K562 (cell line): Measurements from ENCODE around the gene SERPINA3.

ENCODE experiments used
- BMI1 ChIP-seq: fragments of 150-350 bp; IDR thresholded peaks from 2 replicates; pipeline ENCODE4 v1.6.1; 2014; ENCODE audit warnings: low read length
- CBFA2T2 ChIP-seq: fragments of 450-650 bp; conservative IDR thresholded peaks from 2 replicates; pipeline ENCODE4 v1.6.1; 2017; ENCODE audit warnings: mild to moderate bottlenecking
- EZH2 ChIP-seq: IDR thresholded peaks from 2 replicates; pipeline ENCODE4 v1.6.1; 2012; ENCODE audit warnings: low read depth, mild to moderate bottlenecking, inconsistent platforms, low read length, borderline replicate concordance
- FOXJ2 ChIP-seq: fragments of 200-800 bp; sonication (Bioruptor generic); IDR thresholded peaks from 2 replicates; pipeline ENCODE4 v1.6.1; 2016; ENCODE audit warnings: missing genetic modification characterization, missing compliant biosample characterization
- FOXM1 ChIP-seq, 2 experiments: fragments of 450-650 bp in 1 of 2; sonication (generic) in 1 of 2; formaldehyde crosslinking in 1 of 2; IDR thresholded peaks; 2 replicates each; pipeline versions ENCODE4 v1.6.1 to v1.9.0; 2017 to 2022; ENCODE audit warnings: low read depth in 2 of 2, mild to moderate bottlenecking in 2 of 2, missing genetic modification reagents in 1 of 2, moderate library complexity in 1 of 2
- POLR2A ChIP-seq: fragments of 450-650 bp; conservative IDR thresholded peaks from 2 replicates; pipeline ENCODE4 v1.6.1; 2016
- ZBTB1 ChIP-seq: sonication (generic); formaldehyde crosslinking; IDR thresholded peaks from 2 replicates; pipeline ENCODE4 v1.8.1; 2023; ENCODE audit warnings: missing genetic modification reagents, low read depth, mild to moderate bottlenecking, borderline replicate concordance
- ZC3H11A ChIP-seq: IDR thresholded peaks from 2 replicates; pipeline ENCODE4 v1.6.1; 2012; ENCODE audit warnings: low read depth, low read length, improper control_type of control experiment
- ZNF212 ChIP-seq: fragments of 450-650 bp; formaldehyde crosslinking; IDR thresholded peaks from 2 replicates; pipeline ENCODE4 v1.4.0; 2020; ENCODE audit warnings: mild to moderate bottlenecking
- TF ChIP-seq, protein P1 (sequence below): sonication (generic); formaldehyde crosslinking; IDR thresholded peaks from 2 replicates; pipeline ENCODE4 v1.8.0; 2022; ENCODE audit warnings: mild to moderate bottlenecking, low read depth, missing genetic modification reagents
- TF ChIP-seq, protein P2 (sequence below), 3 experiments: IDR thresholded peaks in 2 of 3; conservative IDR thresholded peaks in 1 of 3; 2 replicates each; pipeline ENCODE4 v1.5.1; 2011 to 2012; ENCODE audit warnings: low read length in 3 of 3, mild to moderate bottlenecking in 3 of 3, control low read depth in 2 of 3, improper control_type of control experiment in 1 of 3, inconsistent platforms in 1 of 3, low read depth in 1 of 3, mixed read lengths in 1 of 3, moderate library complexity in 1 of 3; ENCODE audit not compliant: insufficient read depth in 2 of 3
- TF ChIP-seq, protein P3 (sequence below): sonication (generic); formaldehyde crosslinking; IDR thresholded peaks from 2 replicates; pipeline ENCODE4 v1.8.1; 2022; ENCODE audit warnings: missing genetic modification reagents

DNA sequence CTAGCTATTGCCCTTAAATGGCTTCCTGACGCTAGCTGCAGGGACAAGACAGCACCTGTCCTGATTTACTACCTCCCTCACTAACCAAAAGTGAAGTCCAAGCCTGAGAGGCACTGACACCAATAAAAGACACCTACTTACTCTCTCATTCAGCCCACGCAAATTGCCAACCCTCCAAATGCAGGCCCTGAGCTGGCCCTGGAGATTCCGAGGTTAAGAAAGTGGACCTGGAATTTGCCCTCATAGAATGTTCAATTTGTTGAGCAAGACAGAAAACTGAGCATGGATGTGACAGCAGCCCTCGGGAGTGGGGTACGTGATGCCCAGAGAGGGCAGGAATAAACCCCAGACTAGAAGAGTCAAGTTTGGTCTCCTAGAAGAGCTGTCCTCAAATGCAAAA is 16.4 kb downstream of the SERPINA3 start:
- TF ChIP-seq ZC3H11A, result no peak
- no peak for TF ChIP-seq FOXM1 (IDR thresholded peaks at IDR 0.05; ENCODE audit: low read depth)
- TF ChIP-seq FOXM1 (CRISPR knock-in tag; IDR thresholded peaks at IDR 0.05; ENCODE audit: low read depth), result no peak
- no peak for TF ChIP-seq EZH2
- TF ChIP-seq BMI1, result no peak
- TF ChIP-seq, protein P1, sequence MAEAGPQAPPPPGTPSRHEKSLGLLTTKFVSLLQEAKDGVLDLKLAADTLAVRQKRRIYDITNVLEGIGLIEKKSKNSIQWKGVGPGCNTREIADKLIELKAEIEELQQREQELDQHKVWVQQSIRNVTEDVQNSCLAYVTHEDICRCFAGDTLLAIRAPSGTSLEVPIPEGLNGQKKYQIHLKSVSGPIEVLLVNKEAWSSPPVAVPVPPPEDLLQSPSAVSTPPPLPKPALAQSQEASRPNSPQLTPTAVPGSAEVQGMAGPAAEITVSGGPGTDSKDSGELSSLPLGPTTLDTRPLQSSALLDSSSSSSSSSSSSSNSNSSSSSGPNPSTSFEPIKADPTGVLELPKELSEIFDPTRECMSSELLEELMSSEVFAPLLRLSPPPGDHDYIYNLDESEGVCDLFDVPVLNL (CRISPR knock-in tag), result no peak
- no peak for TF ChIP-seq ZBTB1 (CRISPR knock-in tag)
- TF ChIP-seq, protein P2, sequence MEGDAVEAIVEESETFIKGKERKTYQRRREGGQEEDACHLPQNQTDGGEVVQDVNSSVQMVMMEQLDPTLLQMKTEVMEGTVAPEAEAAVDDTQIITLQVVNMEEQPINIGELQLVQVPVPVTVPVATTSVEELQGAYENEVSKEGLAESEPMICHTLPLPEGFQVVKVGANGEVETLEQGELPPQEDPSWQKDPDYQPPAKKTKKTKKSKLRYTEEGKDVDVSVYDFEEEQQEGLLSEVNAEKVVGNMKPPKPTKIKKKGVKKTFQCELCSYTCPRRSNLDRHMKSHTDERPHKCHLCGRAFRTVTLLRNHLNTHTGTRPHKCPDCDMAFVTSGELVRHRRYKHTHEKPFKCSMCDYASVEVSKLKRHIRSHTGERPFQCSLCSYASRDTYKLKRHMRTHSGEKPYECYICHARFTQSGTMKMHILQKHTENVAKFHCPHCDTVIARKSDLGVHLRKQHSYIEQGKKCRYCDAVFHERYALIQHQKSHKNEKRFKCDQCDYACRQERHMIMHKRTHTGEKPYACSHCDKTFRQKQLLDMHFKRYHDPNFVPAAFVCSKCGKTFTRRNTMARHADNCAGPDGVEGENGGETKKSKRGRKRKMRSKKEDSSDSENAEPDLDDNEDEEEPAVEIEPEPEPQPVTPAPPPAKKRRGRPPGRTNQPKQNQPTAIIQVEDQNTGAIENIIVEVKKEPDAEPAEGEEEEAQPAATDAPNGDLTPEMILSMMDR (IDR thresholded peaks at IDR 0.05 in 2 of 3, conservative IDR thresholded peaks at IDR 0.05 in 1 of 3; ENCODE audit: insufficient read depth in 2 of 3, low read depth in 1 of 3, low read length in 3 of 3), result no peak
- no peak for TF ChIP-seq ZNF212 (CRISPR knock-in tag)
- TF ChIP-seq, protein P3, sequence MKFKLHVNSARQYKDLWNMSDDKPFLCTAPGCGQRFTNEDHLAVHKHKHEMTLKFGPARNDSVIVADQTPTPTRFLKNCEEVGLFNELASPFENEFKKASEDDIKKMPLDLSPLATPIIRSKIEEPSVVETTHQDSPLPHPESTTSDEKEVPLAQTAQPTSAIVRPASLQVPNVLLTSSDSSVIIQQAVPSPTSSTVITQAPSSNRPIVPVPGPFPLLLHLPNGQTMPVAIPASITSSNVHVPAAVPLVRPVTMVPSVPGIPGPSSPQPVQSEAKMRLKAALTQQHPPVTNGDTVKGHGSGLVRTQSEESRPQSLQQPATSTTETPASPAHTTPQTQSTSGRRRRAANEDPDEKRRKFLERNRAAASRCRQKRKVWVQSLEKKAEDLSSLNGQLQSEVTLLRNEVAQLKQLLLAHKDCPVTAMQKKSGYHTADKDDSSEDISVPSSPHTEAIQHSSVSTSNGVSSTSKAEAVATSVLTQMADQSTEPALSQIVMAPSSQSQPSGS, result no peak
- no peak for TF ChIP-seq POLR2A
- no peak for TF ChIP-seq CBFA2T2
- TF ChIP-seq FOXJ2 (tag), result no peak
